HepG2 (cell line): Measurements from ENCODE around the gene VPS26B. TPM values are rescaled to one million over a fixed set of nuclear protein-coding genes. Genes with fewer than 3 reads are reported as not detected.

Source experiments
- ATAC-seq: fragments of 200-7000 bp; cut with Tn5 transposase; 3 replicates; pipeline ENCODE4 v1.9.1; 2020; ENCODE audit warnings: mild to moderate bottlenecking, moderate library complexity
- BruUV-seq: library from RNA; stranded (reverse); fragments of 400-500 nt; replicated peaks from 2 replicates; lab custom pipeline; 2021; lab: Mats Ljungman, UMichigan
- CTCF ChIA-PET: fragments of 300-600 bp; formaldehyde crosslinking; extraction: SDS; loops from one replicate; lab custom pipeline; 2021; ENCODE audit warnings: low total read pairs, inconsistent platforms, low intra/inter-chr PET ratio; lab: Yijun Ruan, JAX
- POLR2A ChIA-PET: fragments of 350-600 bp; sonication (Branson Sonifier 250); formaldehyde crosslinking; loops from one replicate; lab custom pipeline; 2020; ENCODE audit warnings: antibody characterized with exemption, inconsistent platforms; lab: Yijun Ruan, JAX
- DNase-seq: peaks from one replicate; pipeline ENCODE4 v3.0.0-alpha.2; 2015; ENCODE audit warnings: low spot score
- FAIRE-seq: peaks from 3 replicates; lab custom pipeline; 2011; peaks lifted over from hg19 to GRCh38; lab: Jason Lieb, UNC
- H2AFZ ChIP-seq: one replicate; pipeline ENCODE4 v1.6.1; 2011; ENCODE audit warnings: low read length, inconsistent platforms
- H3K27ac ChIP-seq: fragments of 300-600 bp; 3 replicates; pipeline ENCODE4 v1.8.0; 2011; ENCODE audit warnings: mixed run types, mild to moderate bottlenecking, mixed read lengths, low read length, inconsistent platforms; ENCODE audit not compliant: insufficient read depth; ENCODE audit errors: extremely low read length
- H3K27me3 ChIP-seq, 2 experiments: fragments of 200-600 bp in 1 of 2; 2 replicates in 1 of 2; 3 replicates in 1 of 2; pipeline versions ENCODE4 v1.6.0 to v1.8.0; 2011; ENCODE audit warnings: low read length in 2 of 2, mild to moderate bottlenecking in 2 of 2, moderate library complexity in 2 of 2, inconsistent platforms in 1 of 2; ENCODE audit not compliant: insufficient read depth in 2 of 2, control insufficient read depth in 1 of 2
- H3K36me3 ChIP-seq, 2 experiments: fragments of 200-600 bp in 1 of 2; replicated peaks in 1 of 2; 2 replicates in 1 of 2; 3 replicates in 1 of 2; pipeline versions ENCODE4 v1.5.1 to v1.8.0; 2011; ENCODE audit warnings: low read length in 2 of 2, inconsistent platforms in 1 of 2; ENCODE audit not compliant: insufficient read depth in 2 of 2, control insufficient read depth in 1 of 2
- H3K4me1 ChIP-seq: 2 replicates; pipeline ENCODE4 v1.5.1; 2012; ENCODE audit warnings: low read length, inconsistent platforms; ENCODE audit not compliant: insufficient read depth
- H3K4me2 ChIP-seq: 2 replicates; pipeline ENCODE4 v1.6.0; 2011; ENCODE audit warnings: low read depth, low read length, inconsistent platforms
- H3K4me3 ChIP-seq, 3 experiments: fragments of 200-600 bp in 1 of 3; sonication (generic), shearing (Covaris generic) in 1 of 3; replicated peaks in 1 of 3; 2 replicates each; pipeline ENCODE4 v1.5.1; 2011 to 2016; ENCODE audit warnings: low read length in 3 of 3, inconsistent platforms in 2 of 3, low read depth in 2 of 3, mild to moderate bottlenecking in 2 of 3, control low read depth in 1 of 3, mixed read lengths in 1 of 3; ENCODE audit not compliant: insufficient read depth in 1 of 3
- H3K79me2 ChIP-seq: one replicate; pipeline ENCODE4 v1.6.1; 2011; ENCODE audit warnings: low read length, inconsistent platforms; ENCODE audit not compliant: insufficient read depth
- H3K9ac ChIP-seq: 2 replicates; pipeline ENCODE4 v1.6.0; 2011; ENCODE audit warnings: mild to moderate bottlenecking, low read depth, low read length, inconsistent platforms; ENCODE audit not compliant: insufficient read depth
- H3K9me3 ChIP-seq: 2 replicates; pipeline ENCODE4 v1.5.1; 2012; ENCODE audit warnings: mild to moderate bottlenecking, low read length
- H4K20me1 ChIP-seq: 2 replicates; pipeline ENCODE4 v1.6.0; 2011; ENCODE audit warnings: inconsistent platforms, mild to moderate bottlenecking, low read length, moderate library complexity; ENCODE audit not compliant: insufficient read depth
- ADNP ChIP-seq: sonication (generic); formaldehyde crosslinking; IDR thresholded peaks from 2 replicates; pipeline ENCODE4 v1.4.0; 2020; ENCODE audit warnings: missing genetic modification reagents
- HMGA1 ChIP-seq: sonication (generic); formaldehyde crosslinking; conservative IDR thresholded peaks from 2 replicates; pipeline ENCODE4 v1.4.0; 2020; ENCODE audit warnings: missing genetic modification reagents
- ISX ChIP-seq: sonication (generic); formaldehyde crosslinking; conservative IDR thresholded peaks from 2 replicates; pipeline ENCODE4 v1.5.0; 2020; ENCODE audit warnings: missing genetic modification reagents
- KMT2A ChIP-seq: sonication (generic); formaldehyde crosslinking; IDR thresholded peaks from 2 replicates; pipeline ENCODE4 v1.4.0; 2020; ENCODE audit warnings: missing genetic modification reagents
- MTF2 ChIP-seq: sonication (generic); formaldehyde crosslinking; IDR thresholded peaks from 2 replicates; pipeline ENCODE4 v1.5.0; 2020; ENCODE audit warnings: missing genetic modification reagents, borderline replicate concordance
- NAIF1 ChIP-seq: sonication (generic); formaldehyde crosslinking; IDR thresholded peaks from 2 replicates; pipeline ENCODE4 v1.5.0; 2020; ENCODE audit warnings: mild to moderate bottlenecking, missing genetic modification reagents, borderline replicate concordance
- REPIN1 ChIP-seq: sonication (generic); formaldehyde crosslinking; IDR thresholded peaks from 2 replicates; pipeline ENCODE4 v1.8.0; 2022; ENCODE audit warnings: missing genetic modification reagents, low read depth, mild to moderate bottlenecking, borderline replicate concordance
- SIN3A ChIP-seq: IDR thresholded peaks from 2 replicates; pipeline ENCODE4 v1.6.1; 2011; ENCODE audit warnings: low read depth, mild to moderate bottlenecking, control low read depth, low read length, borderline replicate concordance
- ZBTB7A ChIP-seq: sonication (generic); formaldehyde crosslinking; IDR thresholded peaks from 2 replicates; pipeline ENCODE4 v1.8.0; 2022; ENCODE audit warnings: mild to moderate bottlenecking, missing genetic modification reagents
- ZNF138 ChIP-seq: sonication (generic); formaldehyde crosslinking; IDR thresholded peaks from 2 replicates; pipeline ENCODE4 v1.5.0; 2020; ENCODE audit warnings: mild to moderate bottlenecking, low read depth, missing genetic modification reagents
- ZNF253 ChIP-seq: sonication (generic); formaldehyde crosslinking; IDR thresholded peaks from 2 replicates; pipeline ENCODE4 v1.8.0; 2022; ENCODE audit warnings: mild to moderate bottlenecking, missing genetic modification reagents, borderline replicate concordance
- ZNF432 ChIP-seq: sonication (generic); formaldehyde crosslinking; IDR thresholded peaks from 2 replicates; pipeline ENCODE4 v1.5.0; 2020; ENCODE audit warnings: missing genetic modification reagents, mild to moderate bottlenecking, borderline replicate concordance
- ZNF75D ChIP-seq: sonication (generic); formaldehyde crosslinking; IDR thresholded peaks from 2 replicates; pipeline ENCODE4 v1.8.1; 2023; ENCODE audit warnings: missing genetic modification reagents, mild to moderate bottlenecking, borderline replicate concordance
- WGBS: methylation state at CpG from one replicate; pipeline ENCODE4 v1.1.6; 2017; ENCODE audit warnings: low lambda C conversion rate; 5-methylcytosine and 5-hydroxymethylcytosine counted together
- in situ Hi-C: cut with HindIII; loops from 2 replicates; pipeline ENCODE4 v1.10.0; 2017; ENCODE audit warnings: low pct_unique_long_range_greater_than_20kb; ENCODE audit not compliant: extremely low pct_ligation_motif_present
- intact Hi-C: fragments of 100-400 bp; cut with micrococcal nuclease; formaldehyde crosslinking; loops from one replicate; pipeline ENCODE4 v1.10.0; 2022; ENCODE audit not compliant: unreplicated experiment
- polyA plus RNA-seq, 8 experiments: library from polyadenylated mRNA; depleted of rRNA in 3 of 8; stranded (reverse) in 7 of 8; unstranded in 1 of 8; fragments of >200 nt; fragmentation: Illumina TruSeq in 4 of 8; extraction: Trizol in 4 of 8; gene quantifications; 2 replicates each; pipeline versions ENCODE4 v1.2.1 to v1.2.3, GENCODE V29; 2011 to 2016; ENCODE audit warnings: low read depth in 4 of 8, missing spikeins in 1 of 8, mixed read lengths in 1 of 8; ENCODE audit not compliant: insufficient read depth in 1 of 8
- total RNA-seq, 5 experiments: library from RNA; depleted of rRNA; stranded (reverse); fragments of >200 nt; fragmentation: Illumina TruSeq; extraction: Trizol; gene quantifications; 2 replicates each; pipeline ENCODE4 v1.2.3, GENCODE V29; 2016; ENCODE audit warnings: low read depth in 1 of 5
- TF ChIP-seq, protein P1 (sequence below): sonication (generic); formaldehyde crosslinking; IDR thresholded peaks from 2 replicates; pipeline ENCODE4; 2020; ENCODE audit warnings: missing genetic modification reagents, mild to moderate bottlenecking, borderline replicate concordance
- TF ChIP-seq, protein P2 (sequence below): IDR thresholded peaks from 2 replicates; pipeline ENCODE4 v1.6.1; 2012; ENCODE audit warnings: inconsistent platforms

The VPS26B gene
- total and polyA plus RNA-seq, 2 of the 13 experiments (the other 11 are each of a cell fraction or from before 2014, with no cell fraction given): 20.2 to 23.2 TPM

DNA sequence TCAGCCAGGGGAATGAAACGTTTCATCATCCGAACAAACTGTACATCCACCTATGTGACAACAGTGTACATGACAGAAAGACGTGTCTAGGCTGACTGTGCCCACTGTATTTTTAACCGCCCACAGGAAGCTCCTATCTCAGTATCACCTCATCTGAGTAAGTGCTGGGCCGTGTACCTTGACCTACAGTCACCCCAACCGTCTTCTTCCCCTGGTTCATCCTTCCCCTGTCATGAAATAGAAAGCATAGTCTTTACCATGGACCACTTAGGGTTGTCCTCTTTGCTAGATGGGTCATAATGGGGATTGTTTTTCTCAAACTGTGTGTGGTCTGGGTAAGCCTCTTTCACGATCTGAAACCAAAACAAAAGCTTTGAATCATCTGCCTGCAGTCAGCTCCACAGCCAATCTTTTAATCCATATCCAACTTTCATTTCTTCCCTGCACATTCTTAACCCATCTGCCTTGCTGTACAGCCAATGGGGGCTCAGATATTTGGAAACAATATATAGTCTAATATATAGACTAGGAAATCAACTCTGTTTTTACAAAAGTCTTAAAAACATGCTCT, 24.5 kb downstream of the VPS26B start (continued):
- TF ChIP-seq MTF2: no peak
- no peak for TF ChIP-seq HMGA1
- no peak for TF ChIP-seq ZNF75D (CRISPR knock-in tag)
- TF ChIP-seq NAIF1 (CRISPR knock-in tag): no peak
- TF ChIP-seq ZNF138 (CRISPR knock-in tag): no peak
- TF ChIP-seq SIN3A: no peak

DNA sequence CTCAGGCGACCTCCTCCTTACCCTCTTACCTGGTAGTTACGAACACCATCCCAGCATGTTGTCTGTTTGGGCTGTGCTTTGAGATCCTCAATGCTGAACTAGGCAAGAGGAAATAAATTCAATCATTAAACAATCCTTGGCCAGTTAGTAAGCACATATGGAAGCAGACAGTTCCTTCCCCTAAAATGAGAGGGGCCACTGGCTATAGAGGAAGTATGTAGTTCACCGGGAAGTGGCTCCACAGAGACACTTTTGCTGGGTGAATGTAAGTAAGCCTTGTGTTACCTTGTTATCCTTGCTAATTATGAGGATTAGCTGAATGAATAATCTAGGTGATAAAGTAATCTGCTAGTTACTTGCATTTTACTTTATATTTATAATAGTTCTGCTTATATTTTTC, 25.8 kb downstream of the VPS26B start:
- H3K4me1 ChIP-seq: peaks cover 20% of the 10 kb centered on the region
- H3K36me3 ChIP-seq: peaks cover 8 to 47% of the 10 kb centered on the region in 2 experiments
- H3K9ac ChIP-seq: no peak overlapping the region
- no peak overlapping the region for H2AFZ ChIP-seq
- CTCF ChIA-PET: no interaction called here
- peaks cover 21% of the 10 kb centered on the region for H3K79me2 ChIP-seq
- POLR2A ChIA-PET: interaction anchor here (1.3 kb wide), 1 partner anchor 26 kb away, joined by 3 read pairs; the partner anchor contains the start of gene NCAPD3
- no peak overlapping the region for H3K27ac ChIP-seq
- FAIRE-seq: no peak
- H3K27me3 ChIP-seq: no peaks in the 10 kb centered on the region
- H3K4me2 ChIP-seq: no peak overlapping the region
- intact Hi-C loops (no loop called here), in situ Hi-C loops (no loop called here)
- no peak overlapping the region for H3K4me3 ChIP-seq
- no peak for ATAC-seq
- no peak for DNase-seq
- no peaks in the 10 kb centered on the region for H3K9me3 ChIP-seq
- WGBS: 92% methylated on average over 3 of the region's 3 CpGs
- TF ChIP-seq KMT2A (CRISPR knock-in tag) (no peak), REPIN1 (no peak), ZNF432 (CRISPR knock-in tag) (no peak), ADNP (CRISPR knock-in tag) (no peak), ZNF253 (no peak), ZBTB7A (CRISPR knock-in tag) (no peak), ISX (CRISPR knock-in tag) (no peak)
- TF ChIP-seq, protein P1, sequence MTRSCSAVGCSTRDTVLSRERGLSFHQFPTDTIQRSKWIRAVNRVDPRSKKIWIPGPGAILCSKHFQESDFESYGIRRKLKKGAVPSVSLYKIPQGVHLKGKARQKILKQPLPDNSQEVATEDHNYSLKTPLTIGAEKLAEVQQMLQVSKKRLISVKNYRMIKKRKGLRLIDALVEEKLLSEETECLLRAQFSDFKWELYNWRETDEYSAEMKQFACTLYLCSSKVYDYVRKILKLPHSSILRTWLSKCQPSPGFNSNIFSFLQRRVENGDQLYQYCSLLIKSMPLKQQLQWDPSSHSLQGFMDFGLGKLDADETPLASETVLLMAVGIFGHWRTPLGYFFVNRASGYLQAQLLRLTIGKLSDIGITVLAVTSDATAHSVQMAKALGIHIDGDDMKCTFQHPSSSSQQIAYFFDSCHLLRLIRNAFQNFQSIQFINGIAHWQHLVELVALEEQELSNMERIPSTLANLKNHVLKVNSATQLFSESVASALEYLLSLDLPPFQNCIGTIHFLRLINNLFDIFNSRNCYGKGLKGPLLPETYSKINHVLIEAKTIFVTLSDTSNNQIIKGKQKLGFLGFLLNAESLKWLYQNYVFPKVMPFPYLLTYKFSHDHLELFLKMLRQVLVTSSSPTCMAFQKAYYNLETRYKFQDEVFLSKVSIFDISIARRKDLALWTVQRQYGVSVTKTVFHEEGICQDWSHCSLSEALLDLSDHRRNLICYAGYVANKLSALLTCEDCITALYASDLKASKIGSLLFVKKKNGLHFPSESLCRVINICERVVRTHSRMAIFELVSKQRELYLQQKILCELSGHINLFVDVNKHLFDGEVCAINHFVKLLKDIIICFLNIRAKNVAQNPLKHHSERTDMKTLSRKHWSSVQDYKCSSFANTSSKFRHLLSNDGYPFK (CRISPR knock-in tag): no peak
- TF ChIP-seq, protein P2, sequence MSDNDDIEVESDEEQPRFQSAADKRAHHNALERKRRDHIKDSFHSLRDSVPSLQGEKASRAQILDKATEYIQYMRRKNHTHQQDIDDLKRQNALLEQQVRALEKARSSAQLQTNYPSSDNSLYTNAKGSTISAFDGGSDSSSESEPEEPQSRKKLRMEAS: no peak
- TF ChIP-seq, all 625 proteins: peak for 0
- H4K20me1 ChIP-seq: no peaks in the 10 kb centered on the region
- no TSS peak for BruUV-seq
